ENCODE data around the gene ATP4A.

The ATP4A gene

DNA sequence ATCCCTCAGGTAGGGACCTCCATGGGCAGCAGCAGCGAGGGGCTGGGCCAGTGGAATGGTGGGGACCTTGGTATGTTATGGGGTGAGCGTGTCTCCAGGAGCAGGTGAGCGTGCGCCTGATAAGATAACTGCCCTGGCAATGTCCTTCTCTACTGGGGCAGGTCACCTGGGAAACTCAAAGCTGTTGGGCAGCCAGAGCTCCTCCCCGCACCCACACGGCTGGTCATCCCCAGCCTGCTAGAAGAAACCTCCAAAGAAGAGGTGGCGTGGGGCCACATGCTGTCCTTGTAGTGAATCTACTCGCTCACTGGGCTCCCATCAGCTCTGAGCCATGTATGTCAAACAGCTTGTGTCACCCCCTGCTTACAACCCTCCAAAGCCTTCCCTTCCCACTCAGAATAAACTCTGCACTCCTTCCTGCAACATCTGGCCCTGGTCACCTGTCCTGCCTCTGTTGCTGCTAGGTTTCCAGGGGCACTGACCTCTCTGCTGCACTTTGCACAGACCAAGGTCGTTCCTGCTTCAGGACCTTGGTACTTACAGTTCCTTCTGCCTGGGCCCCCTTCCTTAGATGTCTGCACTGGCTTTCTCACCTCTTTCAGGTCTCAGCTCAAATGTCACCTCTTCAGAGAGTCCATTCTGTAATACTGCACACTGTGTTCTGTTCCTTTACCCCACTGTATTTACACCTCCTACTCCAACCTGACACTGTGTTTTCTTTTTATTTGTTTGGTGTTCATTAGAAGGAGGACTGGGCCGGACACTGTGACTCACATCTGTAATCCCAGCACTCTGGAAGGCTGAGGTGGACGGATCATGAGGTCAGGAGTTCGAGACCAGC is 1.8 kb upstream of the ATP4A start:
- no peak for DNase-seq (ENCODE audit: low spot score)

DNA sequence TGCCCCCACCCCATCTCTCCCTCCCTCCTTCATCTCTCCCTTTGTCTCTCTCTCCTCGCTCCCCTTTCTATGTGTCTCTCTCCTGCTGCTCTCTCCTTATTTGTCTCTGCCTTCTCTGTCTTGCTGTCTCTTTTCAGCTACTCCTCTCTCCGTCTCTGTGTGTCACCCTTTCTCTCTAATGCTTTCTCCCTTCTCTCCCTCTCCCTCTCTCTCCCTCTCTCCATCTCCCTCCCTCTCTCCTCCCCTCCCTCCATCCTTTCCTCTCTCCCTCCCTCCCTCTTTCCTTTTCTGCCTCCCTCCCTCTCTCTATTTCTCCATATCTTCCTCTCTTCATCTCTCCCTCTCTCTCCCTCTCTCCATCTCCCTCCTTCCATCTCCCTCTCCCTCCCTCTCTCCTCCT is 682 bp downstream of the ATP4A start:
- DNase-seq (ENCODE audit: low spot score), result no peak

DNA sequence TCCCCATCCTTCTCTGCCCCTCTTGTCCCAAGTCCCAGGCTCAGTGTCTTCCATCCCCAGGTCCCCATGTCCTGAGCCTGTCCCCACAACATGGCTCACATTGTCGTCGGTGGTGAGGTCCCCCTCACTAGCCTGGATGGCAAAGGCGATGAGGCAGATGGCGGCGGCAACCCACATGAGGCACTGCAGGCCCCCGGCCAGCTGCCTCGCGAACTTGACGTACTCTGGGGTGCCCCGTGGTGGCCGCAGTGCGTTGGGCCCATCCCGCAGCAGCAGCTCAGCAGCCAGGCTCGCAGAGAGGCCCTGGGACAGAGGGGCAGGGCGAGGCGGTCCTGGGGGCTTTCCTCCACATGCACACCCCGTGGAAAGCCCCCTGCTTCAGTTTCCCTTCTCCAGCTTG is 1.1 kb downstream of the ATP4A start:
- no peak for DNase-seq (ENCODE audit: low spot score)

DNA sequence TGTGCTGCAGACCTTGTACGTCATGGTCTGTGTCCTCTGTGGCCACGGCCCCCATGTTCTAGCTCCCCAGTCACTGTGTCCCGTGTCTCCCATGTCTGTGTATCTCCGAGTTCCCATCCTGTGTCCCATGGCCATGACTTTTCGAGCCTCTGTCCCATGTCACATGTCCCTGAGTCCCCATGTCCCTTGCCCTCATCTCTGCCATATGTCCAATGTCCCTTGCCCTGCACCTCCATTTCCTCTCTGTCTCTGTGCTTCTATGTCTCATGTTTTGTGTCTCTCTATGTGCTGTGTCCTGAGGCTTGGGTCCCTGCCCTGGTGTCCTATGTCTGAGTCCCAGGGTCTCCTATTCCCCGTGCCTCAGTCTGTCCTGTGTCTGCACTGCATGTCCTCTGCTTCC is 2.0 kb downstream of the ATP4A start:
- no peak for DNase-seq (ENCODE audit: low spot score)

DNA sequence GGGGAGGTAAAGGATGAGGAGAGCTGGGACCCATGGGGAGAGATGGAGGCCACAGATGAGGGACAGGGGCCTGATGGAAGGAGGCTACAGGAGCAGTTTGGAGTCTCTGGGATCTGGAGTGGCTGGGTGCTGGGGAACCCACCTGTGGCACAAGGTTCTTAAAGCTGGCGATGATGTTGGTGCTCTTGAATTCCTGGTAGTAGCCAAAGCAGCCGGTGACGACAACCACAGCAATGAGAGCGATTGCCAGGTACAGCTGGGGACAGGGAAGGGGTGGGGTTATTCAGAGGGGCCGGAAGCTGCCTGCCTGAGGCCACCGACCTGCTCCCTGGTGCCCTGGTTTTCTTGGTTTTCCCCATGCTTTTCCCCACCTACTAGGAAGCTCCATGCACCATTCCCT is 2.8 kb downstream of the ATP4A start:
- no peak for DNase-seq (ENCODE audit: low spot score)

DNA sequence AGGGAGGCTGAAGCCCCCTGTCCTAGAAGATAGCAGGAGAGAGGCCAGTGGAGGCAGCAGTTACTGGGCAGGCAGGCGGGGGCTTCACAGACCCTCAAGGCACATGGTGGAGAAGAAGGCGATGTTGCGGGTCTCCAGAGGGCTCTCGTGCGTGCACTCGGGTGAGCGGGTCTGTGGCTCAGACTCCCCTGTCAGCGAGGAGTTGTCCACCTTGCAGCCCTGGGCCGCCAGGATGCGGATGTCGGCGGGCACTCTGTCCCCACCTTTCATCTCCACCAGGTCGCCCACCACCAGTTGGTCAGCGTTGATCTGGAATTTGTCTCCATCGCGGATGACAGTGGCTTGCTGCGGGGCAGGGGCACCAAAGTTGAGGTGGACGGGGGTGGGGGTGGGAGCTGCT is 3.2 kb downstream of the ATP4A start:
- DNase-seq (ENCODE audit: low spot score), result no peak

DNA sequence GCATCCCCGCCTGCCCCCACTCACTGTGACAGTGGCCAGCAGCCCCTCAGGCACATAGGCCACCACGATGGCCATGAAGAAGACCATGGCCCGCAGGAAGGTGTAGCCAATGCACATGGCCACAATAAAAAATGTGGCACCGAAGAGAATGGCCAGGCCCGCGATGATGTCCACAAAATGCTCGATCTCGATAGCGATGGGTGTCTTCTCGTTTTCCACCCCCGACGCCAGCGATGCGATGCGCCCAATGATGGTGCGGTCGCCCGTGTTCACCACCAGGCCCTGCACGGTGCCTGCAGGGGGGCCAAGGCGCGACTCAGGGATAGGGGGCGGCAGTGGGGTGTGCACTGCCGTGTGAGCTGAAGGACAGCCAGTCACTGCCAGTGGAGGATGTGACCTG is 3.7 kb downstream of the ATP4A start:
- DNase-seq (ENCODE audit: low spot score), result no peak

DNA sequence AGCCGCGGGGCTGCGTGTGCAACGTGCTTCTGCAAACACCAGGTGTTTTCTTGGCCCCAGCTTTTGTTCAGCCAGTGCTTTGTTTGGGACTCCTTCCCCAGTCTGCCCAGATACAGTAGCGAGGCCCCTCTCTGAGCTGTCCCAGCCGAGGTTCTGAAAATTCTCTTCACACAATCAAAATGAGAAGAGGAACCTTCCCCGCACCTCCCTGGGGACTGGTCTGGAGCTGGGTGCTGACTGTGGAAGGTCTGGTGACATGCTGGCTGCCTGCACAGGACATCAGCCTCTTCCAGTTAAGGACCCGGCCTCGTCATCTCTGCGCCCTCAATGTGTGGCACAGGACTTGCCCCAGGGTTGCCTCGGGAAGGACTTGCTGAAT is 4.2 kb downstream of the ATP4A start:
- DNase-seq (ENCODE audit: low spot score), result no peak

DNA sequence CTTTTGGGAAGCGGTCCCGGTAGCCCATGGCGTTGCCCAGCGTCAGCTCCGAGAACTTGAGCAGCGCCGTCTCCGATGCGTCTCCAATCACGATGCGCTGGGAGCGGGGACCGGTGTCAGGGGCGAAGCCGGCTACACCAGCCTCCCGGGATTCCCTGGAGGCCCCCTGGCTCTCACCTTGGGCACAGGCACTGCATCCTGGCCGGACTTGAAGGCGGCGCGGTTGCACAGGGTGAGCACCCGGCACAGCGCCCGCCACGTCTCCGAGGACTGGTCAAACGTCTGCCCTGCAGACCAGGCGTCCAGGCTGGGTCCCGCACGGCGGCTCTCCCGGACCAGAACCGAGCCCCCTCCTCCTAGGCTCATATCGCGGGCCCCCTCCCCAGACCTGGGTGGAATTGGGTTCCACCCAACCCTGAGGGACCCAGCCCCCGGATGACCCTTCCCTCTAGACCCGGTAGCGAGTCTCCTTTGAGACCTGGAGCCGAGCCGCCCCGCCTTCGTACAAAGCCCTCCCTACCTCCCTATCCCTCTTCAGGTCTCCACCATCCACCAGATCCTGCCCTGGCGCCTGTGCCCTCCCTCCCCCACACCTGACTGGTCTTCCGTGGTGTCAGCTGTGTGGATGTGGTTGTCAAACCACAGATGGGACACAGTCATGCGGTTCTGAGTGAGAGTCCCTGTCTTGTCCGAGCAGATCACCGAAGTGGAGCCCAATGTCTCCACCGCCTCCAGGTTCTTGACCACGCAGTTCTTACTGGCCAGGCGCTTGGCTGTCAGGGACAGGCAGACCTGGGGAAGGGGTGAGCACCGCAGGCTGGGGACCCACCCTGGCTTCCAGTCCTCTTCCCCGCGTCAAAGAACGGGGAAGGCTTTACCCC is 4.8 kb downstream of the ATP4A start:
- no peak for DNase-seq (ENCODE audit: low spot score)

DNA sequence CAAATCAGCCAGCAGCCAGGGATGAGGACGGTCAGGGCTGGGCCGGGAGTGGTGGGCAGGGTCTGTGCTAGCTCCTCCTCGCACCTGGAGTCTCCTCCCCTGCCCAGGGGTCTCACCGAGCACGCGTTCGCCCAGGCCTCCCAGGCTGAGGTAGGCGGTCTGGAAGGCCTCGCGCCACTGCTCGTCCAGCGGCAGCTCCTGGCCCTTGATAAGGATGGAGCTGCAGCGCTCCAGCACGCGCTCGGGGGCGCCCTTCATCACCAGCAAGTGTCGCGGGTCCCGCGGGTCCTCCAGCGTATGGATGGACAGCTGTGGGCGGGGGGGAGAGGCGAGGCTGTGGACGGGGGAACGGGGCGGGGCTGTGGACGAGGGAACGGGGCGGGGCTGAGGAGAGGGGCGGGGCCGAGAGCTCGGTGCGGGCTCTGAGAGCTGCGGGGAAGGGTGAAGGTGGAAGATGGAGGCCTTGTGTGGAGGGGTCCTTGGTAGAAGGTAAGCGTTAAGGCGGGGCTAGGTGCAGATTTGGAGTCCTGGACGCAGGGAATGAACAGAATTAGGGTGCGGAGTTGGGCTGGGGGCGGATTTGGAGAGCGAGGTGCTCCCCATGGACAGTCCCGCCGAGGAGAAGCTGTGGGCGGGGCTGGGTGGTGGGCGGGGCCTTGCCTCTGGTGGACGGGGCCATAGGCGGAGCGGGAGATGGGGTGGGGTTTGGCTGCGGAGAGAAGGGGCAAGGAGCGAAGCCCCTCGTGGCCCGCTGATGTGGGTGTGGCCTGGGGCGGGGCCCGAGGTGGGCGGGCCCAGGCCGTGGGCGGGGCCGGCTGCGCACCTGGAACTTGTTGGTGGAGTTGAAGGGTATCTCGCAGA is 5.7 kb downstream of the ATP4A start:
- peak; percentile 86 for DNase-seq (ENCODE audit: low spot score)

DNA sequence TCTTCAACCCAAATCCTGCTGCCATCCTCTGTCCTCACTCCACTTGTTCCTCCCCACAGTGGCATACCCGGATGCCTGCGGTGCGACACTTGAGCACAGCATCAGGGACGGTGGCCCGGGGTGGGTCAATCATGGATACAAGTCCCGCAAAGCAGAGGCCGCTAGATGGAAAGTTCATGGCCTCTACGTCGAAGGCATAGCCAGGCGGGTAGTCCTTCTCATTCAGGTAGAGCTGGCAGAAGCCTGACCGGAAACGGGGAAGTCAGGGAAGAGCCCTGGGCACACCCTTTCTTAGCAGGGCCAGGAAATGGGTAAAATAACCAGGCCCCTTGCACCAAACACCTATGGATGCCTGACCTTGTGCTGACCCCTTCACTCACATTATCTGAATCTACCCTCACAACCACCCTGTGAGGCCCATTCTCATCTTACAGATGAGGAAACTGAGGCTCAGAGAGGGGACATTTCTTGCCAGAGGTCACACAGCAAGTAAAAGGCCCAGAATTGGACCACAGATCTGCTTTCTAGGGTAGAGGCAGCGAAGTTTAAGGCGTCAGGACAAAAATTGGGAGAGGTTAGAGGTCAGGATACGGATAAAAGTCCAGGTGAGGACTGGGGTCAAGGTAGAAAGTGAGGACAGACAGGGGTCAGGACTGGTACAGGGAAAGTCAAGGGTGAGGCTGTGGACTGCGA is 6.5 kb downstream of the ATP4A start:
- no peak for DNase-seq (ENCODE audit: low spot score)

DNA sequence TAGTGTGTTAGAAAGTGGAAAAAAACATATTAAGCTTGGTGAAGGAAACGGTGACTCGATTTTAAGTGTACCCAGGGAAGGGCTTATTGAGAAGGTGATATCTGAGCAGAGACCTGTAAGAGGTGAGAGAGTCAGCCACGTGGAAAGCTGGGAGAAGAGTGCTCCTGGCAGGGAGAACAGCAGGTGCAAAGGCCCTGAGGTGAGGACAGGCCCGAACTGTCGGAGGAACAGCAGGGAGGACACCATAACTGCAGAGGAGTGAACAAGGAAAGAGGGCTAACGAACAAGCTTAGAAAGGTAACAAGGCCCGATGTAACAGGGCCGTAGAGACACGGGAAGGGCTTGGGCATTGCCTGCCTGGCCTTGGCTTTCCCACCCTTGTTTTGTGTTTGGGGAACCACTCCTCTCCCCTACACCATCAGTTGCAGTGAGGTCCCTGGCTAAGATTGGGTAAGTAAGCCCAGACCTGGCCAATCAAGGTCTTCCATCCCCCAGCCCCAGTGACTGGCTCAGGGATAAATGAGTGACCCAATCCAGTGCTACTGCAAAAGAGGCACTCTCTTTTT is 7.3 kb downstream of the ATP4A start:
- no peak for DNase-seq (ENCODE audit: low spot score)

DNA sequence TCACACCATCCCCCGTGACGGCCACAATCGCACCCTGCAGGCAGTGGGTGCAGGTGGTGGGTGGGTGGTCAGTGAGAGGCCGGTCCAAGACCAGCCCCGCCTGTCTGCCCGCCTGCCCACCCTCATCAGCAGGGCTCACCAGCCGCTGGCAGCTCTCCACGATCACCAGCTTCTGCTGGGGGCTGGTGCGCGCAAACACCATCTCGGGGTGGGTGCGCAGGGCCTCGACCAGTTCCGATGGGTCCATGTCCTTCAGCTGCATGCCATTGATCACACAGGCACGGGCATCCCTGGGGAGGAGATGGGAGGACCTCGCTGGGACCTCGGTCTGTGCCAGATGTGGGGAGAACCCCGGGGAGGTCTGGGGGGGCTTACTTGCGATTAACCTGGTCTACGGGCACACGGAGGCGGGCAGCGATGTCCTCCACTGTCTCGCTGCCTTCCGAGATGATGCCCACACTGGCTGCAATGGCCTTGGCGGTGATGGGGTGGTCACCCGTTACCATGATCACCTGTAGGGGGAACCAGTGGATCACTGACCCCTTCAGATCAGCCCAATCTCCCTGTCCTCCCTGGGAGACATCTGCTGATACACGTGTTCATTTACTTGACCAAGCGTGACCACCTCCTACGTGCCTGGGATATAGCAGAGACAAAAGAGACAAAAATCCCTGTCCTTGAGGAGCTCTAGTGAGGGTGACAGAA is 8.0 kb downstream of the ATP4A start:
- peak; percentile 90 for DNase-seq (ENCODE audit: low spot score)

DNA sequence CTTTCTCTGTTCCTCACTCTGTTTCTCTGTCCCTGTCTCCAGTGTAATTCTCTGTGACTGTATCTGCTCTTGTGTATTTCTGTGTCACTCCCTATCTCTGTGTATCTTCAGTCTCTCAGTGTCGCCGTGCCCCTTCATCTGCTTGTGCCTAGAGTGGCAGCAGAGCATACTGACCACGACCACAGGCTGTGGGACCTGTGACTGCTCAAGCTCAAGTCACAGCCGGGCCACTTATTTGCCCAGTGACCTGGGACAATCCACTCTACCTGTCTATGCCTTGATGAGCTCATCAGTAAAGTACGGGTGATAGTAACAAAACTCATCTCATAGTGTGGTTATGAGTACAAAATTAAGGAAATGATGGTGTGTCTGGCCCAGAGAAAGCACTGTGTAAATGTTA is 9.4 kb downstream of the ATP4A start:
- no peak for DNase-seq (ENCODE audit: low spot score)

DNA sequence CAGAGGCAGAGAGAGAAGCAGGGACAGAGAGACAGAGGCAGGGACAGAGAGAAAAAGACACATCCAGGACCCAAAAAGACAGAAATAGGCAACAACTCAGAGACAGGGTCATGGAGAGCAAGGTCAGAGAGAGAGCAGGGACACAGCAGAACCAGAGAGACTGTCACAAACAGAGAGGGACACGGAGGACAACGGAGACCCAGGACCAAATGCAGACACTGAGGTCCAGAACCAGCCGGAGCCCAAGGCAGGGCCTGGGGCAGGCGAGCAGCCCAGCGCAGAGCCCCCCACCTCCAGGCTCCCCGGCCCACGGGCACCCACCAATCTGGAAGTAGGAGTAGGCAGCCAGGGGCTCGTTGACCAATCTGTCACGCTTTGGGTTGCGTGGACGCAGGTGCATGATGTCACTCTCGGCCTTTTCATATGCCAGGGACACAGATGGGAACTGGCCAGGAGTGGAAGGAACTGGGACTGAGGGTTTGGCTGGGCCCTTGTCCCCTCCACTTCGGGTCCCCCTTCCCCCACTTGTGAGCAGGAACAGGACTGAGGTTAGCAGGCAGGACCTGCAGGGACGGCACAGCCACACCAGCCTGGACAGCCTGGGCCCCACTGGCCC is 10.0 kb downstream of the ATP4A start:
- no peak for DNase-seq (ENCODE audit: low spot score)

DNA sequence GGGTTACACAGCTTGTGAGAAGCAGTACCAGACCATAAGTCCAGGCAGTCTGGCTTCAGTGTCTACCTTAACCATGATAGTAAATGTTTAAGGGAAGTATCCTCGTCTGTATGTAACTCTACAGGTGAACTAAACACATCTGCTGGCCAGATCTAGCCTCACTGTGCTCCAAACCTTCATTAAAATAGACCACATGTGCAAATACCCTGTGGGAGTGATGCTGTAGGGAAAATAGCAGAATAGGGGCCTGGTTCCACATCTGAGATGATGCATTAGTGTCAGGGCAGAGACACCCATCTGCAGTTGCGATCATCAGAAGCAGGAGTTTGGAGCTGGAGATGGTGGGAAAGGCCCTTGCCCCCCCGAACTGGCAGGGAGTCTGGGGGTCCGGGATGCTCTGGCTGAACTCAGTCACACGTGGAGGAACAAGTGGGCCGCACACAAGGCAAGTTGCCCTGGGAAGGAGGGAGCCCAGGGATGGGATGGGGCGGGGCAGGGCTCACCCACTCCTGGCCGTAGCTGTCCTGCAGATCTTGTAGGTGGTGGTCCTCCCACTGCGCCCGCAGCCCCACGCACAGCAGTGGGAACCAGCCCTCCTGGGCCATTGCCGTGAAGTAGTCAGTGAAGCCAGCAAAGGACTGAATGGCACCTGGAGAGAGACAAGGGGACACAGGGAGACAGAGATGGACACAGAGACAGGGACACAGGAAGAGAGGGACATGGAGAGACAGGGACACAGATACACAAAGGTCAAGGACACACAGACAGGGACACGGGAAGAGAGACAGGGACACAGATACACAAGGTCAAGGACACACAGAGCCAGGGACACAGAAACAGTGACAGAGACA is 10.7 kb downstream of the ATP4A start:
- no peak for DNase-seq (ENCODE audit: low spot score)

DNA sequence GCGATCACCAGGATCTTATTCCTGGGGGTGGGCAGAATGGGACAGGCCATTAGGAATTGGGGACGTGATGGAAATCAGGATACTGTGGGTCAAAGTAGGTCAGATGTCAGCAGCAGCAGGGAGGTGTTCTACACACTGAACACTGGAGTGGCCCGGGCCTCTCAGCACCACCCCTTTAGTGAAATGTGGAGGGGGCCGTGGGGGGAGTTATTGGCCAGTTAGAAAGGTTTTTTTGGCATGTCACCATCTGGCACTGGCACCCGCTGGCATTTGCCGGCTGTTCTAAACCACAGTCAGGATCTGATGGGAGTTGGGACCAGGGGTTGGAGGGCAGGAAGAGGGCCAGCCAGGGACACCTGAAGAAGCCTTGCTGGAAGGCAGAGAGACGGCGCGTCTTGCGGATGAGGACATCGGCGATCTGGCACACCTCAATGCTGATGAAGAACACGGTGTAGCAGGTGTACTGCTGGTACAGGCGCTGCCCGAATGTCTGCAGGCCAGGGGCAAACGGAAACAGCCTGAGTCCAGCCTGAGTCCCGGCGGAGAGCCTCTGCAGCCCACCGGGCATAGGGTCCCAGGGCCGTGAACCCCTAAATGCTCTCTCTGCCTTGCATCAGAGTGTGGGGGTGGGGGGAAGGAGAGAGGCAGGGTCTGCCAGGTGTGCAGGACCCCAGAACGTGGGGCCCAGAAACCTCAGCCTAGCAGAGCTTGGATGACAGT is 12.2 kb downstream of the ATP4A start:
- no peak for DNase-seq (ENCODE audit: low spot score)

DNA sequence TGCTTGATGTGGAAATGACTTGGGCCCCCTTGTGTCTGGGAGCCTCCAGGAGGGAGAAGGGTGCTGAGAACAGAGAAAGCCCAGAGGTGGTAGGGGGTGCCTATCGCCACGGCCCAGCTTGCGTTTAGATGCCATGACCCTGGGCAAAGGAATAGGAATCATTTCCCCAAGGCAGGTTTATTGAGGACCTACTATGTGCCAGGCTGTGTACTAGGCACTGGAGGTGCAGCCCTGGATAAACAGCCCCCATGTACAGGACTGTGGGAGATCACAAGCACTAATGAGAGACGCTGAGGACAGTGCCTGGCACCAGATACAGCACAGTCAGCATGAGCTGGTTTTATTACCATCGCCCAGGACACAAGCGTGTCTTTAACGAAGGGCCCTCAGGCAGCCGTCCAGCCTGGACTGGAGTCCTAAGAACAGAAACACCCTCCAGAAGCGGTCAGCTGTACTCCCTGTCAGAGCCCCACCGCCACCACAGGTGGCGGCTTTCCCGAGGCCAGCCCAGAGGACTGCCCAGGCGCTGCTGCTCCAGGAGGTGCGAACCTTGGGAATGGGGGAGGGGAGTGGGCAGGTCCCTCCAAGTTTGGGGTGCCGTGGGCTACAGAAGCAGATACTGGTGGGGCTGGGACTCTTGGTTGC is 13.5 kb downstream of the ATP4A start:
- DNase-seq (ENCODE audit: low spot score), result no peak
